GM23338 (cell line): ENCODE measurements around the gene AK6. TPM values are rescaled to one million over a fixed set of nuclear protein-coding genes. Genes with fewer than 3 reads are reported as not detected.

Source experiments
- ATAC-seq: fragments of 200-7000 bp; cut with Tn5 transposase; 3 replicates; pipeline ENCODE4 v1.9.1; 2020
- DNase-seq: peaks from one replicate; pipeline ENCODE4 v3.0.0-alpha.2; 2015; ENCODE audit warnings: low spot score
- H2AFZ ChIP-seq: fragments of 200-600 bp; sonication (generic); 2 replicates; pipeline ENCODE4 v1.8.0; 2016; ENCODE audit warnings: antibody characterized with exemption, mild to moderate bottlenecking, moderate library complexity
- H3F3A ChIP-seq: fragments of 200-600 bp; sonication (generic); replicated peaks from 2 replicates; pipeline ENCODE4 v1.8.0; 2017; ENCODE audit warnings: antibody characterized with exemption, mixed run types, low read depth
- H3K27ac ChIP-seq: fragments of 200-600 bp; sonication (generic); 2 replicates; pipeline ENCODE4 v1.6.1; 2016; ENCODE audit warnings: low read depth
- H3K27me3 ChIP-seq: fragments of 200-600 bp; sonication (generic); 2 replicates; pipeline ENCODE4 v1.8.0; 2016; ENCODE audit warnings: mild to moderate bottlenecking, mixed run types, moderate library complexity; ENCODE audit not compliant: insufficient read depth
- H3K36me3 ChIP-seq: fragments of 200-600 bp; sonication (generic); 2 replicates; pipeline ENCODE4 v1.8.0; 2016; ENCODE audit warnings: mild to moderate bottlenecking; ENCODE audit not compliant: insufficient read depth
- H3K4me1 ChIP-seq: fragments of 200-600 bp; sonication (generic); 2 replicates; pipeline ENCODE4 v1.8.0; 2016; ENCODE audit warnings: mild to moderate bottlenecking, moderate library complexity; ENCODE audit not compliant: insufficient read depth
- H3K4me2 ChIP-seq: fragments of 200-600 bp; sonication (generic); 2 replicates; pipeline ENCODE4 v1.7.1; 2017; ENCODE audit warnings: mixed run types
- H3K4me3 ChIP-seq: fragments of 200-600 bp; sonication (generic); 2 replicates; pipeline ENCODE4 v1.6.1; 2016; ENCODE audit warnings: mixed run types
- H3K79me2 ChIP-seq: fragments of 200-600 bp; sonication (generic); replicated peaks from 2 replicates; pipeline ENCODE4 v1.8.0; 2017; ENCODE audit warnings: mild to moderate bottlenecking; ENCODE audit not compliant: insufficient read depth
- H3K9me2 ChIP-seq: fragments of 200-600 bp; sonication (generic); 2 replicates; pipeline ENCODE4 v1.8.0; 2017; ENCODE audit not compliant: insufficient read depth
- H4K20me1 ChIP-seq: fragments of 200-600 bp; sonication (generic); replicated peaks from 2 replicates; pipeline ENCODE4 v1.8.0; 2017; ENCODE audit warnings: mild to moderate bottlenecking; ENCODE audit not compliant: insufficient read depth
- H3K27ac Mint-ChIP-seq: 2 replicates; pipeline ENCODE4 v1.8.0; 2020; ENCODE audit warnings: inconsistent platforms, mild to moderate bottlenecking, moderate library complexity, mixed read lengths
- H3K27me3 Mint-ChIP-seq: 3 replicates; pipeline ENCODE4 v1.8.0; 2022; ENCODE audit warnings: low read depth, mild to moderate bottlenecking, moderate library complexity, mixed read lengths, inconsistent platforms; ENCODE audit not compliant: insufficient read depth, poor library complexity
- H3K36me3 Mint-ChIP-seq: 3 replicates; pipeline ENCODE4 v1.8.0; 2021; ENCODE audit warnings: low read depth, mild to moderate bottlenecking, inconsistent platforms, moderate library complexity, mixed read lengths
- H3K4me1 Mint-ChIP-seq: 3 replicates; pipeline ENCODE4 v1.8.0; 2020; ENCODE audit warnings: mild to moderate bottlenecking, inconsistent platforms, mixed read lengths
- H3K4me3 Mint-ChIP-seq: 3 replicates; pipeline ENCODE4 v1.8.0; 2021; ENCODE audit warnings: moderate library complexity, mild to moderate bottlenecking, inconsistent platforms, mixed read lengths
- H3K9me3 Mint-ChIP-seq: 3 replicates; pipeline ENCODE4 v1.8.0; 2020; ENCODE audit warnings: moderate library complexity, mild to moderate bottlenecking, inconsistent platforms, mixed read lengths
- CREB1 ChIP-seq: fragments of 250-450 bp; sonication (Bioruptor Pico); IDR thresholded peaks from 2 replicates; pipeline ENCODE4 v1.5.0; 2020; ENCODE audit warnings: low read depth, mild to moderate bottlenecking, moderate library complexity
- EZH2 ChIP-seq: fragments of 200-600 bp; sonication (generic); IDR thresholded peaks from one replicate; pipeline ENCODE4 v1.8.0; 2017; ENCODE audit warnings: antibody characterized with exemption, mild to moderate bottlenecking, low read depth; ENCODE audit not compliant: unreplicated experiment
- EZH2phosphoT487 ChIP-seq: fragments of 200-600 bp; sonication (generic); IDR thresholded peaks from one replicate; pipeline ENCODE4 v1.8.1; 2018; ENCODE audit warnings: antibody characterized with exemption; ENCODE audit not compliant: unreplicated experiment
- JUNB ChIP-seq: IDR thresholded peaks from one replicate; pipeline ENCODE4 v1.6.1; 2016; ENCODE audit warnings: antibody characterized with exemption; ENCODE audit not compliant: unreplicated experiment
- POLR2AphosphoS5 ChIP-seq: IDR thresholded peaks from 2 replicates; pipeline ENCODE4 v1.6.1; 2016; ENCODE audit warnings: antibody characterized with exemption, low read depth
- REST ChIP-seq: IDR thresholded peaks from one replicate; pipeline ENCODE4 v1.6.1; 2018; ENCODE audit warnings: antibody characterized with exemption; ENCODE audit not compliant: unreplicated experiment
- STAT1 ChIP-seq: IDR thresholded peaks from one replicate; pipeline ENCODE4 v1.6.1; 2016; ENCODE audit warnings: antibody characterized with exemption; ENCODE audit not compliant: unreplicated experiment
- ZNF114 ChIP-seq: fragments of 250-450 bp; sonication (Bioruptor Pico); IDR thresholded peaks from 2 replicates; pipeline ENCODE4 v1.5.0; 2020; ENCODE audit warnings: mild to moderate bottlenecking, moderate library complexity
- ZNF331 ChIP-seq: fragments of 250-450 bp; sonication (Bioruptor Pico); IDR thresholded peaks from 2 replicates; pipeline ENCODE4 v1.5.0; 2020; ENCODE audit warnings: low read depth, mild to moderate bottlenecking, moderate library complexity
- polyA plus RNA-seq: library from polyadenylated mRNA; unstranded; fragments of >200 nt; fragmentation: Nextera tagmentation; extraction: Ambion mirVana; gene quantifications from 2 replicates; pipeline ENCODE4 v1.2.1, GENCODE V29; 2016
- total RNA-seq: library from RNA; depleted of rRNA; stranded (reverse); fragments of >200 nt; shearing (Covaris generic); gene quantifications from 2 replicates; pipeline ENCODE4 v1.2.3, GENCODE V29; 2014
- TF ChIP-seq, protein P1 (sequence below), 2 experiments: fragments of 200-600 bp in 1 of 2; sonication (generic) in 1 of 2; conservative IDR thresholded peaks; 2 replicates each; pipeline versions ENCODE4 v1.5.1 to v1.6.1; 2016 to 2017; ENCODE audit warnings: antibody characterized with exemption in 2 of 2, low read depth in 2 of 2, mild to moderate bottlenecking in 2 of 2, moderate library complexity in 1 of 2
- TF ChIP-seq, protein P2 (sequence below): fragments of 250-450 bp; sonication (Bioruptor Pico); IDR thresholded peaks from 2 replicates; pipeline ENCODE4 v1.5.0; 2020; ENCODE audit warnings: mild to moderate bottlenecking, moderate library complexity
- TF ChIP-seq, protein P3 (sequence below): IDR thresholded peaks from 2 replicates; pipeline ENCODE4 v1.6.1; 2016; ENCODE audit warnings: antibody characterized with exemption

The AK6 gene
- total and polyA plus RNA-seq, 2 experiments from 2014 or later: 37.3 to 260 TPM

DNA sequence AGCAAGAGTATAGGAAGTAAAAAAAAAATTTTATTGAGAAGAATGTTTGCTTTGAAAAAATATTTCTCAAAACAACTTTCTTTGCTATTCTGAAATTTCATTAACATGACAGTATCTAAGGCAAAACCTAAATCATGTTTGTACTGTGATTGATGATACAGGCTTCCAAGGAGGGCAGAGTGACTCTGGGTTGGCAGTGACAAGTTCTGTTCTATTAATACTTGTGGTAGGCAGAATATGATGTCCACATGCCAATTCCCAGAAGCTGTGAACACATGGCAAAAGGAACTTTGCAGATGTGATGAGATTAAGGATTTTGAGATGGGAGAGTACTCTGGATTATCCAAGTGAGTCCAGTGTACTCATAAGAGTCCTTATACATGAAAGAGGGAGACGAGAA is 53.3 kb downstream of the AK6 start:
- H3K27me3 ChIP-seq: no peaks in the 10 kb centered on the region
- no peak overlapping the region for H3K27ac ChIP-seq
- Mint-ChIP-seq H3K4me3 (no peak overlapping the region), H3K4me1 (0 out of 3 replicates have a peak, but pooled peaks cover 3% of the 10 kb centered on the region), H3K9me3 (no peaks in the 10 kb centered on the region), H3K36me3 (peaks cover 4% of the 10 kb centered on the region; the same call in 2 of the 3 replicates), H3K27ac (no peak overlapping the region), H3K27me3 (peaks cover 1% of the 10 kb centered on the region)
- ATAC-seq (no peak), DNase-seq (no peak)
- H3K4me3 ChIP-seq: no peak overlapping the region
- no peaks in the 10 kb centered on the region for H4K20me1 ChIP-seq
- H3K9me2 ChIP-seq: no peaks in the 10 kb centered on the region
- no peak for TF ChIP-seq ZNF331 (CRISPR knock-in tag)
- no peak for TF ChIP-seq REST
- TF ChIP-seq, protein P1, sequence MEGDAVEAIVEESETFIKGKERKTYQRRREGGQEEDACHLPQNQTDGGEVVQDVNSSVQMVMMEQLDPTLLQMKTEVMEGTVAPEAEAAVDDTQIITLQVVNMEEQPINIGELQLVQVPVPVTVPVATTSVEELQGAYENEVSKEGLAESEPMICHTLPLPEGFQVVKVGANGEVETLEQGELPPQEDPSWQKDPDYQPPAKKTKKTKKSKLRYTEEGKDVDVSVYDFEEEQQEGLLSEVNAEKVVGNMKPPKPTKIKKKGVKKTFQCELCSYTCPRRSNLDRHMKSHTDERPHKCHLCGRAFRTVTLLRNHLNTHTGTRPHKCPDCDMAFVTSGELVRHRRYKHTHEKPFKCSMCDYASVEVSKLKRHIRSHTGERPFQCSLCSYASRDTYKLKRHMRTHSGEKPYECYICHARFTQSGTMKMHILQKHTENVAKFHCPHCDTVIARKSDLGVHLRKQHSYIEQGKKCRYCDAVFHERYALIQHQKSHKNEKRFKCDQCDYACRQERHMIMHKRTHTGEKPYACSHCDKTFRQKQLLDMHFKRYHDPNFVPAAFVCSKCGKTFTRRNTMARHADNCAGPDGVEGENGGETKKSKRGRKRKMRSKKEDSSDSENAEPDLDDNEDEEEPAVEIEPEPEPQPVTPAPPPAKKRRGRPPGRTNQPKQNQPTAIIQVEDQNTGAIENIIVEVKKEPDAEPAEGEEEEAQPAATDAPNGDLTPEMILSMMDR (conservative IDR thresholded peaks at IDR 0.05; ENCODE audit: low read depth in 2 of 2): no peak
- TF ChIP-seq ZNF114 (CRISPR knock-in tag): no peak
- no peak for TF ChIP-seq POLR2AphosphoS5
- no peak for TF ChIP-seq EZH2phosphoT487
- TF ChIP-seq JUNB: no peak
- TF ChIP-seq, protein P2, sequence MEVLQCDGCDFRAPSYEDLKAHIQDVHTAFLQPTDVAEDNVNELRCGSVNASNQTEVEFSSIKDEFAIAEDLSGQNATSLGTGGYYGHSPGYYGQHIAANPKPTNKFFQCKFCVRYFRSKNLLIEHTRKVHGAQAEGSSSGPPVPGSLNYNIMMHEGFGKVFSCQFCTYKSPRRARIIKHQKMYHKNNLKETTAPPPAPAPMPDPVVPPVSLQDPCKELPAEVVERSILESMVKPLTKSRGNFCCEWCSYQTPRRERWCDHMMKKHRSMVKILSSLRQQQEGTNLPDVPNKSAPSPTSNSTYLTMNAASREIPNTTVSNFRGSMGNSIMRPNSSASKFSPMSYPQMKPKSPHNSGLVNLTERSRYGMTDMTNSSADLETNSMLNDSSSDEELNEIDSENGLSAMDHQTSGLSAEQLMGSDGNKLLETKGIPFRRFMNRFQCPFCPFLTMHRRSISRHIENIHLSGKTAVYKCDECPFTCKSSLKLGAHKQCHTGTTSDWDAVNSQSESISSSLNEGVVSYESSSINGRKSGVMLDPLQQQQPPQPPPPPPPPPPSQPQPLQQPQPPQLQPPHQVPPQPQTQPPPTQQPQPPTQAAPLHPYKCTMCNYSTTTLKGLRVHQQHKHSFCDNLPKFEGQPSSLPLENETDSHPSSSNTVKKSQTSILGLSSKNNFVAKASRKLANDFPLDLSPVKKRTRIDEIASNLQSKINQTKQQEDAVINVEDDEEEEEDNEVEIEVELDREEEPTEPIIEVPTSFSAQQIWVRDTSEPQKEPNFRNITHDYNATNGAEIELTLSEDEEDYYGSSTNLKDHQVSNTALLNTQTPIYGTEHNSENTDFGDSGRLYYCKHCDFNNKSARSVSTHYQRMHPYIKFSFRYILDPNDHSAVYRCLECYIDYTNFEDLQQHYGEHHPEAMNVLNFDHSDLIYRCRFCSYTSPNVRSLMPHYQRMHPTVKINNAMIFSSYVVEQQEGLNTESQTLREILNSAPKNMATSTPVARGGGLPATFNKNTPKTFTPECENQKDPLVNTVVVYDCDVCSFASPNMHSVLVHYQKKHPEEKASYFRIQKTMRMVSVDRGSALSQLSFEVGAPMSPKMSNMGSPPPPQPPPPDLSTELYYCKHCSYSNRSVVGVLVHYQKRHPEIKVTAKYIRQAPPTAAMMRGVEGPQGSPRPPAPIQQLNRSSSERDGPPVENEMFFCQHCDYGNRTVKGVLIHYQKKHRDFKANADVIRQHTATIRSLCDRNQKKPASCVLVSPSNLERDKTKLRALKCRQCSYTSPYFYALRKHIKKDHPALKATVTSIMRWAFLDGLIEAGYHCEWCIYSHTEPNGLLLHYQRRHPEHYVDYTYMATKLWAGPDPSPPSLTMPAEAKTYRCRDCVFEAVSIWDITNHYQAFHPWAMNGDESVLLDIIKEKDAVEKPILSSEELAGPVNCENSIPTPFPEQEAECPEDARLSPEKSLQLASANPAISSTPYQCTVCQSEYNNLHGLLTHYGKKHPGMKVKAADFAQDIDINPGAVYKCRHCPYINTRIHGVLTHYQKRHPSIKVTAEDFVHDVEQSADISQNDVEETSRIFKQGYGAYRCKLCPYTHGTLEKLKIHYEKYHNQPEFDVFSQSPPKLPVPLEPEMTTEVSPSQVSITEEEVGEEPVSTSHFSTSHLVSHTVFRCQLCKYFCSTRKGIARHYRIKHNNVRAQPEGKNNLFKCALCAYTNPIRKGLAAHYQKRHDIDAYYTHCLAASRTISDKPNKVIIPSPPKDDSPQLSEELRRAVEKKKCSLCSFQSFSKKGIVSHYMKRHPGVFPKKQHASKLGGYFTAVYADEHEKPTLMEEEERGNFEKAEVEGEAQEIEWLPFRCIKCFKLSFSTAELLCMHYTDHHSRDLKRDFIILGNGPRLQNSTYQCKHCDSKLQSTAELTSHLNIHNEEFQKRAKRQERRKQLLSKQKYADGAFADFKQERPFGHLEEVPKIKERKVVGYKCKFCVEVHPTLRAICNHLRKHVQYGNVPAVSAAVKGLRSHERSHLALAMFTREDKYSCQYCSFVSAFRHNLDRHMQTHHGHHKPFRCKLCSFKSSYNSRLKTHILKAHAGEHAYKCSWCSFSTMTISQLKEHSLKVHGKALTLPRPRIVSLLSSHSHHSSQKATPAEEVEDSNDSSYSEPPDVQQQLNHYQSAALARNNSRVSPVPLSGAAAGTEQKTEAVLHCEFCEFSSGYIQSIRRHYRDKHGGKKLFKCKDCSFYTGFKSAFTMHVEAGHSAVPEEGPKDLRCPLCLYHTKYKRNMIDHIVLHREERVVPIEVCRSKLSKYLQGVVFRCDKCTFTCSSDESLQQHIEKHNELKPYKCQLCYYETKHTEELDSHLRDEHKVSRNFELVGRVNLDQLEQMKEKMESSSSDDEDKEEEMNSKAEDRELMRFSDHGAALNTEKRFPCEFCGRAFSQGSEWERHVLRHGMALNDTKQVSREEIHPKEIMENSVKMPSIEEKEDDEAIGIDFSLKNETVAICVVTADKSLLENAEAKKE (CRISPR knock-in tag): no peak
- no peak for TF ChIP-seq STAT1
- TF ChIP-seq CREB1 (CRISPR knock-in tag): no peak
- TF ChIP-seq, protein P3, sequence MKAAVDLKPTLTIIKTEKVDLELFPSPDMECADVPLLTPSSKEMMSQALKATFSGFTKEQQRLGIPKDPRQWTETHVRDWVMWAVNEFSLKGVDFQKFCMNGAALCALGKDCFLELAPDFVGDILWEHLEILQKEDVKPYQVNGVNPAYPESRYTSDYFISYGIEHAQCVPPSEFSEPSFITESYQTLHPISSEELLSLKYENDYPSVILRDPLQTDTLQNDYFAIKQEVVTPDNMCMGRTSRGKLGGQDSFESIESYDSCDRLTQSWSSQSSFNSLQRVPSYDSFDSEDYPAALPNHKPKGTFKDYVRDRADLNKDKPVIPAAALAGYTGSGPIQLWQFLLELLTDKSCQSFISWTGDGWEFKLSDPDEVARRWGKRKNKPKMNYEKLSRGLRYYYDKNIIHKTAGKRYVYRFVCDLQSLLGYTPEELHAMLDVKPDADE: no peak
- no peak for TF ChIP-seq EZH2
- H3K79me2 ChIP-seq: no peaks in the 10 kb centered on the region
- H3F3A ChIP-seq: no peaks in the 10 kb centered on the region
- H3K36me3 ChIP-seq: no peaks in the 10 kb centered on the region
- H2AFZ ChIP-seq: no peak overlapping the region
- H3K4me2 ChIP-seq: no peak overlapping the region
- no peaks in the 10 kb centered on the region for H3K4me1 ChIP-seq
